ENCODE measurements around the gene SPATA18.

GRCh38 chr4:52001616-52002015 lies 49.5 kb upstream of the SPATA18 start:
- TF ChIP-seq ZNF274 (IDR thresholded peaks at IDR 0.05; ENCODE audit: low read depth, low read length) (no peak), SUZ12 (IDR thresholded peaks at IDR 0.05; ENCODE audit: extremely low read depth, insufficient read depth, insufficient read length) (no peak), YY1 (IDR thresholded peaks at IDR 0.05; ENCODE audit: insufficient read depth, insufficient read length) (no peak)
